Trophoblast cell (in vitro differentiated cells and primary cell): ENCODE data around the gene FRS2.

ENCODE experiments used
- DNase-seq, 2 donors: peaks; one replicate each; pipeline ENCODE4 v3.0.0-alpha.2; 2016
- H2AFZ ChIP-seq: 2 replicates; pipeline ENCODE4 v1.6.1; 2013; ENCODE audit warnings: low read length, moderate library complexity, mild to moderate bottlenecking; ENCODE audit not compliant: insufficient read depth, poor library complexity
- H2AK5ac ChIP-seq: 2 replicates; pipeline ENCODE4 v1.6.1; 2013; ENCODE audit warnings: mild to moderate bottlenecking, low read length
- H2BK120ac ChIP-seq: 2 replicates; pipeline ENCODE4 v1.6.1; 2013; ENCODE audit warnings: low read length, mild to moderate bottlenecking, moderate library complexity; ENCODE audit not compliant: insufficient read depth, poor library complexity
- H2BK12ac ChIP-seq: 2 replicates; pipeline ENCODE4 v1.6.1; 2013; ENCODE audit warnings: mild to moderate bottlenecking, low read length, moderate library complexity
- H2BK5ac ChIP-seq: 2 replicates; pipeline ENCODE4 v1.6.1; 2013; ENCODE audit warnings: low read length, low read depth, moderate library complexity, mild to moderate bottlenecking; ENCODE audit not compliant: poor library complexity
- H3K14ac ChIP-seq: 2 replicates; pipeline ENCODE4 v1.6.1; 2013; ENCODE audit warnings: mild to moderate bottlenecking, low read length
- H3K18ac ChIP-seq: 2 replicates; pipeline ENCODE4 v1.6.1; 2013; ENCODE audit warnings: mild to moderate bottlenecking, low read length
- H3K23ac ChIP-seq: 2 replicates; pipeline ENCODE4 v1.6.1; 2013; ENCODE audit warnings: low read length
- H3K27ac ChIP-seq: 2 replicates; pipeline ENCODE4 v1.5.1; 2013; ENCODE audit warnings: low read depth, mild to moderate bottlenecking, inconsistent platforms, low read length, moderate library complexity
- H3K27me3 ChIP-seq: 2 replicates; pipeline ENCODE4 v1.6.1; 2013; ENCODE audit warnings: inconsistent platforms, mild to moderate bottlenecking, low read length, moderate library complexity; ENCODE audit not compliant: insufficient read depth
- H3K36me3 ChIP-seq, 2 experiments: 1 replicate in 1 of 2; 2 replicates in 1 of 2; pipeline ENCODE4 v1.6.1; 2013; ENCODE audit warnings: low read length in 2 of 2, mild to moderate bottlenecking in 2 of 2, moderate library complexity in 1 of 2; ENCODE audit not compliant: insufficient read depth in 2 of 2, control insufficient read depth in 1 of 2
- H3K4ac ChIP-seq: 2 replicates; pipeline ENCODE4 v1.6.1; 2013; ENCODE audit warnings: low read depth, mild to moderate bottlenecking, low read length, moderate library complexity
- H3K4me1 ChIP-seq, 2 experiments: 1 replicate in 1 of 2; 2 replicates in 1 of 2; pipeline ENCODE4 v1.6.1; 2013; ENCODE audit warnings: low read length in 2 of 2, mild to moderate bottlenecking in 2 of 2, moderate library complexity in 1 of 2; ENCODE audit not compliant: insufficient read depth in 2 of 2, control insufficient read depth in 1 of 2
- H3K4me2 ChIP-seq: 2 replicates; pipeline ENCODE4 v1.6.1; 2013; ENCODE audit warnings: inconsistent platforms, mild to moderate bottlenecking, low read length, moderate library complexity
- H3K4me3 ChIP-seq: 2 replicates; pipeline ENCODE4 v1.5.1; 2013; ENCODE audit warnings: mild to moderate bottlenecking, low read depth, low read length, inconsistent platforms
- H3K79me1 ChIP-seq: one replicate; pipeline ENCODE4 v1.6.1; 2013; ENCODE audit warnings: low read length
- H3K79me2 ChIP-seq: 2 replicates; pipeline ENCODE4 v1.6.1; 2013; ENCODE audit warnings: low read length, mild to moderate bottlenecking; ENCODE audit not compliant: control insufficient read depth, insufficient read depth, poor library complexity
- H3K9ac ChIP-seq: 2 replicates; pipeline ENCODE4 v1.6.1; 2013; ENCODE audit warnings: mild to moderate bottlenecking, low read length
- H3K9me3 ChIP-seq: 2 replicates; pipeline ENCODE4 v1.6.1; 2013; ENCODE audit warnings: low read depth, mild to moderate bottlenecking, control low read depth, inconsistent platforms, low read length; ENCODE audit not compliant: insufficient read depth
- H4K12ac ChIP-seq: 2 replicates; pipeline ENCODE4 v1.6.1; 2013; ENCODE audit warnings: low read depth, mild to moderate bottlenecking, low read length, moderate library complexity
- H4K8ac ChIP-seq: 2 replicates; pipeline ENCODE4 v1.6.1; 2013; ENCODE audit warnings: low read depth, mild to moderate bottlenecking, low read length, moderate library complexity
- H4K91ac ChIP-seq: one replicate; pipeline ENCODE4 v1.6.1; 2013; ENCODE audit warnings: low read depth, mild to moderate bottlenecking, low read length, moderate library complexity
- WGBS: extraction: QIAGEN DNeasy Blood & Tissue Kit; methylation state at CpG from one replicate; pipeline ENCODE4 v1.1.7; 2013; ENCODE audit warnings: missing lambda C conversion rate; ENCODE audit not compliant: insufficient read length, insufficient coverage; ENCODE audit errors: extremely low coverage; 5-methylcytosine and 5-hydroxymethylcytosine counted together

FRS2 gene

GRCh38 chr12:69555461-69555860 is 85.3 kb downstream of the FRS2 start:
- Histone ChIP-seq H3K27ac (no peak overlapping the region), H3K23ac (no peak overlapping the region), H3K9ac (no peak overlapping the region), H4K8ac (no peak overlapping the region), H4K12ac (no peak overlapping the region), H3K79me1 (peaks cover 2% of the 10 kb centered on the region), H3K36me3 (no peaks in the 10 kb centered on the region), H3K4ac (no peak overlapping the region), H3K18ac (no peak overlapping the region), H3K9me3 (no peaks in the 10 kb centered on the region), H3K14ac (no peak overlapping the region), H2BK5ac (no peak overlapping the region), H2AK5ac (no peak overlapping the region), H2AFZ (no peak overlapping the region), H3K4me3 (no peak overlapping the region), H4K91ac (no peak overlapping the region), H3K4me1 (peaks cover 2 to 4% of the 10 kb centered on the region in 2 experiments), H2BK120ac (no peak overlapping the region), H3K27me3 (no peaks in the 10 kb centered on the region), H2BK12ac (no peak overlapping the region), H3K79me2 (peaks cover 2% of the 10 kb centered on the region), H3K4me2 (no peak overlapping the region)
- DNase-seq = peak; percentile 66 to 86
- no CpG with 5 or more reads among the region's 6 CpGs for WGBS

- no peak overlapping the region for H3K14ac ChIP-seq
Measured at GRCh38 chr12:69556383-69556782, 86.2 kb downstream of the FRS2 start.

GRCh38 chr12:69563166-69563762 is 93.1 kb downstream of the FRS2 start:
- Histone ChIP-seq H3K9ac (no peak overlapping the region), H2BK120ac (no peak overlapping the region), H3K79me1 (no peaks in the 10 kb centered on the region), H3K9me3 (no peaks in the 10 kb centered on the region), H4K12ac (no peak overlapping the region), H3K14ac (no peak overlapping the region), H3K4me1 (no peaks in the 10 kb centered on the region), H3K27me3 (no peaks in the 10 kb centered on the region), H3K4me3 (no peak overlapping the region), H3K79me2 (no peaks in the 10 kb centered on the region), H2BK5ac (no peak overlapping the region), H2AFZ (no peak overlapping the region), H3K4me2 (no peak overlapping the region), H3K36me3 (peaks cover 0 to 2% of the 10 kb centered on the region in 2 experiments), H3K27ac (no peak overlapping the region), H2AK5ac (no peak overlapping the region), H3K18ac (no peak overlapping the region), H4K91ac (no peak overlapping the region), H3K23ac (no peak overlapping the region), H2BK12ac (no peak overlapping the region), H4K8ac (no peak overlapping the region), H3K4ac (no peak overlapping the region)
- DNase-seq = no peak
- WGBS = no CpG with 5 or more reads among the region's 2 CpGs

More at GRCh38 chr12:69556383-69556782, 86.2 kb downstream of the FRS2 start:
- H3K4me3 ChIP-seq = no peak overlapping the region
- H2BK12ac ChIP-seq = no peak overlapping the region
- no peak overlapping the region for H2BK5ac ChIP-seq
- H3K9ac ChIP-seq = no peak overlapping the region
- peaks cover 2 to 4% of the 10 kb centered on the region in 2 experiments for H3K4me1 ChIP-seq
- H2BK120ac ChIP-seq = no peak overlapping the region
- no peaks in the 10 kb centered on the region for H3K27me3 ChIP-seq
- H3K27ac ChIP-seq = no peak overlapping the region
- H4K12ac ChIP-seq = no peak overlapping the region
- no peak overlapping the region for H3K4me2 ChIP-seq
- H4K91ac ChIP-seq = no peak overlapping the region
- WGBS = 100% methylated on average over 2 of the region's 9 CpGs
- H3K79me1 ChIP-seq = peaks cover 2% of the 10 kb centered on the region
- no peak for DNase-seq
- no peak overlapping the region for H3K23ac ChIP-seq
- peaks cover 2% of the 10 kb centered on the region for H3K79me2 ChIP-seq
- H3K4ac ChIP-seq = no peak overlapping the region
- no peak overlapping the region for H3K18ac ChIP-seq
- no peaks in the 10 kb centered on the region for H3K9me3 ChIP-seq
- no peaks in the 10 kb centered on the region for H3K36me3 ChIP-seq
- no peak overlapping the region for H2AFZ ChIP-seq
- no peak overlapping the region for H4K8ac ChIP-seq
- no peak overlapping the region for H2AK5ac ChIP-seq

GRCh38 chr12:69566603-69567002 is 96.4 kb downstream of the FRS2 start:
- H3K18ac ChIP-seq = no peak overlapping the region
- H3K79me2 ChIP-seq = no peaks in the 10 kb centered on the region
- peaks cover 3 to 4% of the 10 kb centered on the region in 2 experiments for H3K36me3 ChIP-seq
- no peak overlapping the region for H2BK120ac ChIP-seq
- H3K27me3 ChIP-seq = no peaks in the 10 kb centered on the region
- no peak overlapping the region for H3K4ac ChIP-seq
- no peaks in the 10 kb centered on the region for H3K9me3 ChIP-seq
- H2BK5ac ChIP-seq = no peak overlapping the region
- H3K27ac ChIP-seq = no peak overlapping the region
- H3K4me1 ChIP-seq = no peaks in the 10 kb centered on the region
- H2AK5ac ChIP-seq = no peak overlapping the region
- no peak overlapping the region for H3K23ac ChIP-seq
- no peak overlapping the region for H4K12ac ChIP-seq
- H2BK12ac ChIP-seq = no peak overlapping the region
- no peak for DNase-seq
- H3K4me3 ChIP-seq = no peak overlapping the region
- no peak overlapping the region for H3K9ac ChIP-seq
- H3K14ac ChIP-seq = no peak overlapping the region
- no peaks in the 10 kb centered on the region for H3K79me1 ChIP-seq
- H2AFZ ChIP-seq = no peak overlapping the region
- H4K8ac ChIP-seq = no peak overlapping the region
- H4K91ac ChIP-seq = no peak overlapping the region
- no peak overlapping the region for H3K4me2 ChIP-seq
- no CpG with 5 or more reads among the region's 3 CpGs for WGBS
